DND-41 (cell line): ENCODE measurements around the gene TCF23.
A peak's percentile ranks its signal among the peaks of the same experiment; 100 is the strongest.

ENCODE experiments used
- ATAC-seq: fragments of 200-7000 bp; cut with Tn5 transposase; 3 replicates; pipeline ENCODE4 v1.9.1; 2021; ENCODE audit warnings: low read depth; ENCODE audit not compliant: insufficient read depth
- DNase-seq: peaks from one replicate; pipeline ENCODE4 v3.0.0-alpha.2; 2020
- H2AFZ ChIP-seq: 2 replicates; pipeline ENCODE4 v1.6.0; 2012; ENCODE audit warnings: low read depth, low read length
- H3K27ac ChIP-seq: 2 replicates; pipeline ENCODE4 v1.5.1; 2012; ENCODE audit warnings: low read length, inconsistent platforms
- H3K27me3 ChIP-seq: fragments of 200-600 bp; sonication (generic); 2 replicates; pipeline ENCODE4 v1.6.0; 2012; ENCODE audit warnings: low read length, mild to moderate bottlenecking, inconsistent platforms; ENCODE audit not compliant: insufficient read depth, poor library complexity
- H3K36me3 ChIP-seq: 2 replicates; pipeline ENCODE4 v1.5.1; 2012; ENCODE audit warnings: low read length, inconsistent platforms; ENCODE audit not compliant: insufficient read depth
- H3K4me1 ChIP-seq: 2 replicates; pipeline ENCODE4 v1.5.1; 2012; ENCODE audit warnings: mild to moderate bottlenecking, low read length; ENCODE audit not compliant: insufficient read depth
- H3K4me2 ChIP-seq: 2 replicates; pipeline ENCODE4 v1.6.0; 2012; ENCODE audit warnings: mild to moderate bottlenecking, moderate library complexity, low read length, inconsistent platforms; ENCODE audit not compliant: insufficient read depth
- H3K4me3 ChIP-seq, 2 experiments: fragments of 200-600 bp in 1 of 2; shearing (Covaris generic) in 1 of 2; 2 replicates each; pipeline ENCODE4 v1.5.1; 2012 to 2016; ENCODE audit warnings: inconsistent platforms in 2 of 2, low read length in 2 of 2, mild to moderate bottlenecking in 2 of 2, low read depth in 1 of 2, moderate library complexity in 1 of 2
- H3K79me2 ChIP-seq: 2 replicates; pipeline ENCODE4 v1.6.0; 2012; ENCODE audit warnings: low read length, inconsistent platforms; ENCODE audit not compliant: insufficient read depth
- H3K9ac ChIP-seq: 2 replicates; pipeline ENCODE4 v1.6.0; 2012; ENCODE audit warnings: low read depth, mild to moderate bottlenecking, inconsistent platforms, low read length, moderate library complexity
- H3K9me3 ChIP-seq: 2 replicates; pipeline ENCODE4 v1.5.1; 2012; ENCODE audit warnings: low read length, moderate library complexity, mild to moderate bottlenecking, inconsistent platforms; ENCODE audit not compliant: insufficient read depth, severe bottlenecking
- H4K20me1 ChIP-seq: 2 replicates; pipeline ENCODE4 v1.6.0; 2012; ENCODE audit warnings: low read length; ENCODE audit not compliant: insufficient read depth
- CTCF ChIP-seq: IDR thresholded peaks from 2 replicates; pipeline ENCODE4 v1.5.1; 2012; ENCODE audit warnings: borderline replicate concordance, low read length, moderate library complexity, mild to moderate bottlenecking; ENCODE audit not compliant: poor library complexity, severe bottlenecking; ENCODE audit errors: extremely low read depth
- EZH2 ChIP-seq: IDR thresholded peaks from 3 replicates; pipeline ENCODE4 v1.6.1; 2012; ENCODE audit warnings: borderline replicate concordance, low read depth, mild to moderate bottlenecking, moderate library complexity, low read length, inconsistent platforms; ENCODE audit not compliant: severe bottlenecking

Gene TCF23

GRCh38 chr2:27133195-27133875 lies 15.5 kb upstream of the TCF23 start:
- peak overlapping the region; percentile 81 for H3K27ac ChIP-seq
- peak overlapping the region; percentile 90; a peak in 3 of 4 replicates for H3K4me3 ChIP-seq
- H3K9ac ChIP-seq = peak overlapping the region; percentile 90
- peak; percentile 22 for DNase-seq
- H2AFZ ChIP-seq = 0 out of 2 replicates have a peak overlapping the region, but pooled peaks have one; percentile 95
- peaks cover 37% of the 10 kb centered on the region for H4K20me1 ChIP-seq
- no peak for TF ChIP-seq CTCF
- no peak for TF ChIP-seq EZH2
- H3K9me3 ChIP-seq = no peaks in the 10 kb centered on the region
- H3K36me3 ChIP-seq = peaks cover 34% of the 10 kb centered on the region
- peaks cover 25% of the 10 kb centered on the region for H3K79me2 ChIP-seq
- peaks cover 28% of the 10 kb centered on the region for H3K4me1 ChIP-seq
- peak overlapping the region; percentile 89 for H3K4me2 ChIP-seq
- H3K27me3 ChIP-seq = no peaks in the 10 kb centered on the region
- ATAC-seq = peak; percentile 5; the same call in 1 of the 3 replicates

GRCh38 chr2:27133905-27134780 lies 14.7 kb upstream of the TCF23 start, which contains the start of gene PREB:
Gene PREB (minus strand): TSS chr2:27134636. CDS start chr2:27134421, 215 bp downstream.
- Histone ChIP-seq H3K27me3 (peaks cover 2% of the 10 kb centered on the region), H4K20me1 (peaks cover 34% of the 10 kb centered on the region), H3K9ac (peak within 1 kb of the TSS; percentile 90), H3K79me2 (peaks cover 25% of the 10 kb centered on the region), H3K36me3 (peaks cover 34% of the 10 kb centered on the region), H3K4me1 (peaks cover 28% of the 10 kb centered on the region), H3K27ac (peak within 1 kb of the TSS; percentile 81), H3K4me2 (peak within 1 kb of the TSS; percentile 89), H2AFZ (peak within 1 kb of the TSS; percentile 96), H3K4me3 (peak within 1 kb of the TSS; percentile 90), H3K9me3 (no peaks in the 10 kb centered on the region)
- DNase-seq = peak; percentile 97
- ATAC-seq = peak; percentile 95
- TF ChIP-seq EZH2 (no peak), CTCF (peak; percentile 33)

GRCh38 chr2:27134781-27135477 lies 13.9 kb upstream of the TCF23 start:
- H3K36me3 ChIP-seq = peaks cover 33% of the 10 kb centered on the region
- peaks cover 25% of the 10 kb centered on the region for H3K79me2 ChIP-seq
- peak overlapping the region; percentile 68 for H3K4me2 ChIP-seq
- H2AFZ ChIP-seq = peak overlapping the region; percentile 96
- H3K9me3 ChIP-seq = no peaks in the 10 kb centered on the region
- peak overlapping the region; percentile 90 for H3K9ac ChIP-seq
- peak overlapping the region; percentile 73 for H3K27ac ChIP-seq
- no peak for TF ChIP-seq EZH2
- TF ChIP-seq CTCF = no peak
- H3K27me3 ChIP-seq = peaks cover 2% of the 10 kb centered on the region
- H4K20me1 ChIP-seq = peaks cover 34% of the 10 kb centered on the region
- ATAC-seq (no peak), DNase-seq (no peak)
- peaks cover 28% of the 10 kb centered on the region for H3K4me1 ChIP-seq
- peak overlapping the region; percentile 10 to 90; a peak in 3 of 4 replicates for H3K4me3 ChIP-seq
